ENCODE results near the gene PRUNE2.

The PRUNE2 gene

GRCh38 chr9:76733096-76733495 is 172.8 kb downstream of the PRUNE2 start:
- no peak overlapping the region for H3K4me3 ChIP-seq (ENCODE audit: control insufficient read depth, low read depth, low read length)
- TF ChIP-seq CTCF (IDR thresholded peaks at IDR 0.05; ENCODE audit: control insufficient read depth, insufficient read depth, low read depth, low read length, missing control alignments): no peak
- no peak for DNase-seq (ENCODE audit: low read depth)

GRCh38 chr9:76732341-76732958 is 173.5 kb downstream of the PRUNE2 start:
- TF ChIP-seq CTCF (IDR thresholded peaks at IDR 0.05; ENCODE audit: control insufficient read depth, insufficient read depth, low read depth, low read length, missing control alignments): no peak
- peak; percentile 35 for DNase-seq (ENCODE audit: low read depth)
- no peak overlapping the region for H3K4me3 ChIP-seq (ENCODE audit: control insufficient read depth, low read depth, low read length)

- TF ChIP-seq CTCF (IDR thresholded peaks at IDR 0.05; ENCODE audit: control insufficient read depth, insufficient read depth, low read depth, low read length, missing control alignments): no peak
- no peak for DNase-seq (ENCODE audit: low read depth)
- no peak overlapping the region for H3K4me3 ChIP-seq (ENCODE audit: control insufficient read depth, low read depth, low read length)
These were observed 175.1 kb downstream of the PRUNE2 start for GRCh38 chr9:76730801-76731200.

GRCh38 chr9:76729980-76730737 is 175.8 kb downstream of the PRUNE2 start:
- no peak overlapping the region for H3K4me3 ChIP-seq (ENCODE audit: control insufficient read depth, low read depth, low read length)
- DNase-seq (ENCODE audit: low read depth): no peak
- TF ChIP-seq CTCF (IDR thresholded peaks at IDR 0.05; ENCODE audit: control insufficient read depth, insufficient read depth, low read depth, low read length, missing control alignments): no peak

- no peak for DNase-seq (ENCODE audit: low read depth)
- H3K4me3 ChIP-seq (ENCODE audit: control insufficient read depth, low read depth, low read length): no peak overlapping the region
- no peak for TF ChIP-seq CTCF (IDR thresholded peaks at IDR 0.05; ENCODE audit: control insufficient read depth, insufficient read depth, low read depth, low read length, missing control alignments)
These were observed 176.8 kb downstream of the PRUNE2 start for GRCh38 chr9:76729116-76729515.

- no peak for DNase-seq (ENCODE audit: low read depth)
- no peak overlapping the region for H3K4me3 ChIP-seq (ENCODE audit: control insufficient read depth, low read depth, low read length)
- TF ChIP-seq CTCF (IDR thresholded peaks at IDR 0.05; ENCODE audit: control insufficient read depth, insufficient read depth, low read depth, low read length, missing control alignments): no peak
These were observed 180.0 kb downstream of the PRUNE2 start for GRCh38 chr9:76725885-76726284.
